ELR (cell line): ENCODE results near the gene SNHG17.
A peak's percentile ranks its signal among the peaks of the same experiment; 100 is the strongest.
"Not testable (repeated sequence)": the region's sequence is repeated elsewhere in the genome, so short reads cannot be mapped to it uniquely, and the experiment has no call there.

ENCODE experiments used
- DNase-seq: peaks from one replicate; pipeline ENCODE4 v3.0.0-alpha.2; 2015; ENCODE audit warnings: low read depth

The SNHG17 gene

GRCh38 chr20:38447251-38447661 lies 12.1 kb upstream of the SNHG17 start:
- no peak for DNase-seq

GRCh38 chr20:38446441-38447209 lies 11.5 kb upstream of the SNHG17 start:
- DNase-seq = peak; percentile 97

- DNase-seq = no peak
Measured at GRCh38 chr20:38445901-38446425, 10.8 kb upstream of the SNHG17 start.

GRCh38 chr20:38445381-38445796 lies 10.3 kb upstream of the SNHG17 start:
- no peak for DNase-seq

- no peak for DNase-seq
Measured at GRCh38 chr20:38441916-38442315, 6.8 kb upstream of the SNHG17 start.

- DNase-seq = not testable (repeated sequence)
Measured at GRCh38 chr20:38441110-38441509, 6.0 kb upstream of the SNHG17 start.

- no peak for DNase-seq
Measured at GRCh38 chr20:38437796-38438195, 2.7 kb upstream of the SNHG17 start.

- DNase-seq = peak; percentile 97
Measured at GRCh38 chr20:38435555-38435939, 419 bp upstream of the SNHG17 start.

- DNase-seq = peak; percentile 48
Measured at GRCh38 chr20:38434301-38434741, 807 bp downstream of the SNHG17 start.

GRCh38 chr20:38433304-38433972 lies 1.7 kb downstream of the SNHG17 start:
- DNase-seq = no peak

GRCh38 chr20:38432870-38433269 lies 2.3 kb downstream of the SNHG17 start:
- DNase-seq = not testable (repeated sequence)

- no peak for DNase-seq
Measured at GRCh38 chr20:38432292-38432691, 2.8 kb downstream of the SNHG17 start.

- DNase-seq = peak; percentile 52
Measured at GRCh38 chr20:38430679-38431325, 4.3 kb downstream of the SNHG17 start.

- DNase-seq = no peak
Measured at GRCh38 chr20:38429301-38429700, 5.8 kb downstream of the SNHG17 start.

- DNase-seq = no peak
Measured at GRCh38 chr20:38428800-38429199, 6.3 kb downstream of the SNHG17 start.

- DNase-seq = no peak
Measured at GRCh38 chr20:38427655-38428023, 7.5 kb downstream of the SNHG17 start.

- DNase-seq = peak; percentile 99
Measured at GRCh38 chr20:38426006-38426897, 8.9 kb downstream of the SNHG17 start.

- DNase-seq = no peak
Measured at GRCh38 chr20:38424401-38424800, 10.7 kb downstream of the SNHG17 start.

GRCh38 chr20:38423541-38423940 lies 11.6 kb downstream of the SNHG17 start:
- DNase-seq = no peak

GRCh38 chr20:38421915-38422314 lies 13.2 kb downstream of the SNHG17 start:
- DNase-seq = no peak

- no peak for DNase-seq
Measured at GRCh38 chr20:38420388-38421085, 14.6 kb downstream of the SNHG17 start.
